Epithelial cell of proximal tubule (primary cell): ENCODE measurements around the gene PHF24. TPM values are rescaled to one million over a fixed set of nuclear protein-coding genes. Genes with fewer than 3 reads are reported as not detected.

Experiments
- DNase-seq: peaks from one replicate; pipeline ENCODE4 v3.0.0-alpha.2; 2011; ENCODE audit warnings: low read depth
- H3K4me3 ChIP-seq: 2 replicates; pipeline ENCODE4 v1.5.1; 2011; ENCODE audit warnings: low read depth, mild to moderate bottlenecking, low read length
- CTCF ChIP-seq: conservative IDR thresholded peaks from 2 replicates; pipeline ENCODE4 v1.5.1; 2012; ENCODE audit warnings: low read depth, mild to moderate bottlenecking, low read length
- total RNA-seq: library from RNA; depleted of rRNA; stranded (reverse); fragments of >200 nt; gene quantifications from 2 replicates; pipeline ENCODE4 v1.2.3, GENCODE V29; 2015

Gene PHF24
- total RNA-seq, 1 donor from 2014 or later, result 0.12 TPM

- no peak overlapping the region for H3K4me3 ChIP-seq
- no peak for TF ChIP-seq CTCF
- no peak for DNase-seq
Observed at GRCh38 chr9:34983209-34983608, 25.1 kb downstream of the PHF24 start.

GRCh38 chr9:34984049-34984448, 26.0 kb downstream of the PHF24 start:
- TF ChIP-seq CTCF, result no peak
- no peak overlapping the region for H3K4me3 ChIP-seq
- no peak for DNase-seq

- no peak overlapping the region for H3K4me3 ChIP-seq
- TF ChIP-seq CTCF, result peak; percentile 91
- no peak for DNase-seq
Observed at GRCh38 chr9:34985311-34985899, 27.3 kb downstream of the PHF24 start.

- no peak for TF ChIP-seq CTCF
- no peak overlapping the region for H3K4me3 ChIP-seq
- DNase-seq, result no peak
Observed at GRCh38 chr9:34986540-34987047, 28.5 kb downstream of the PHF24 start.

- no peak overlapping the region for H3K4me3 ChIP-seq
- no peak for TF ChIP-seq CTCF
- no peak for DNase-seq
Observed at GRCh38 chr9:34987160-34987901, 29.2 kb downstream of the PHF24 start.

GRCh38 chr9:34988218-34989002, 30.3 kb downstream of the PHF24 start:
- DNase-seq, result no peak
- H3K4me3 ChIP-seq, result peak overlapping the region; percentile 52
- TF ChIP-seq CTCF, result no peak
